HepG2 (cell line): Measurements from ENCODE around the gene SRGAP2.
"Not testable (repeated sequence)": the region's sequence is repeated elsewhere in the genome, so short reads cannot be mapped to it uniquely, and the experiment has no call there.

Source experiments
- FOSL1 ChIP-seq: sonication (generic); formaldehyde crosslinking; IDR thresholded peaks from 2 replicates; pipeline ENCODE4 v1.9.0; 2021; ENCODE audit warnings: missing genetic modification reagents, borderline replicate concordance
- HNRNPK ChIP-seq: fragments of 200-400 bp; formaldehyde crosslinking; IDR thresholded peaks from 2 replicates; pipeline ENCODE4 v1.6.1; 2018; ENCODE audit warnings: low read length, low read depth, moderate library complexity, mild to moderate bottlenecking; ENCODE audit not compliant: poor library complexity, severe bottlenecking
- KAT7 ChIP-seq: IDR thresholded peaks from 2 replicates; pipeline ENCODE4 v1.6.1; 2018; ENCODE audit warnings: borderline replicate concordance, missing compliant biosample characterization
- RAD51 ChIP-seq: fragments of 450-650 bp; IDR thresholded peaks from 2 replicates; pipeline ENCODE4 v1.6.1; 2016; ENCODE audit warnings: borderline replicate concordance
- TF ChIP-seq, protein P1 (sequence below): sonication (generic); formaldehyde crosslinking; IDR thresholded peaks from 2 replicates; pipeline ENCODE4 v1.9.0; 2021; ENCODE audit warnings: missing genetic modification reagents, borderline replicate concordance
- TF ChIP-seq, protein P2 (sequence below): fragments of 450-650 bp; IDR thresholded peaks from 2 replicates; pipeline ENCODE4 v1.6.1; 2017

DNA sequence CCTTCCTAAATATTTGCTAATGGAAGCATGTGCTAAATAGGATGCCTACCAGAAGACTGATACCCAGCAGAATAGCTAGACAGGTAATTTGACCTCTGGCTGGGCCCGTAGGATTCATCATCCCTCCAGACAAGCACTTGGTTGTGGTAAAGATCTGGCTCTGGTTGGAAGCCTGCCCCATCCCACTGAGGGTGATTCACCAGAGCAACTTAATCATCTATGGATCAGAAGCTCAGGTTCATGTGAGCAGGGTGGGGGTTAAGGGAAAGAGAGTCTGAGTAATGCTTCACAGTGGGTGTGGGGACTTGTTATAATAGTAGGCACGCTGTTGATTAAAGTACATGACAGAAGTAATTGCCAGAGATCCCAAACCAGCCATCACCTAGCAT is 27.2 kb upstream of the SRGAP2 start:
- TF ChIP-seq, protein P1, sequence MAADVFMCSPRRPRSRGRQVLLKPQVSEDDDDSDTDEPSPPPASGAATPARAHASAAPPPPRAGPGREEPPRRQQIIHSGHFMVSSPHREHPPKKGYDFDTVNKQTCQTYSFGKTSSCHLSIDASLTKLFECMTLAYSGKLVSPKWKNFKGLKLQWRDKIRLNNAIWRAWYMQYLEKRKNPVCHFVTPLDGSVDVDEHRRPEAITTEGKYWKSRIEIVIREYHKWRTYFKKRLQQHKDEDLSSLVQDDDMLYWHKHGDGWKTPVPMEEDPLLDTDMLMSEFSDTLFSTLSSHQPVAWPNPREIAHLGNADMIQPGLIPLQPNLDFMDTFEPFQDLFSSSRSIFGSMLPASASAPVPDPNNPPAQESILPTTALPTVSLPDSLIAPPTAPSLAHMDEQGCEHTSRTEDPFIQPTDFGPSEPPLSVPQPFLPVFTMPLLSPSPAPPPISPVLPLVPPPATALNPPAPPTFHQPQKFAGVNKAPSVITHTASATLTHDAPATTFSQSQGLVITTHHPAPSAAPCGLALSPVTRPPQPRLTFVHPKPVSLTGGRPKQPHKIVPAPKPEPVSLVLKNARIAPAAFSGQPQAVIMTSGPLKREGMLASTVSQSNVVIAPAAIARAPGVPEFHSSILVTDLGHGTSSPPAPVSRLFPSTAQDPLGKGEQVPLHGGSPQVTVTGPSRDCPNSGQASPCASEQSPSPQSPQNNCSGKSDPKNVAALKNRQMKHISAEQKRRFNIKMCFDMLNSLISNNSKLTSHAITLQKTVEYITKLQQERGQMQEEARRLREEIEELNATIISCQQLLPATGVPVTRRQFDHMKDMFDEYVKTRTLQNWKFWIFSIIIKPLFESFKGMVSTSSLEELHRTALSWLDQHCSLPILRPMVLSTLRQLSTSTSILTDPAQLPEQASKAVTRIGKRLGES: not testable (repeated sequence)
- TF ChIP-seq HNRNPK; KAT7 (CRISPR knock-in tag); FOSL1 (CRISPR knock-in tag); RAD51: not testable (repeated sequence)
- TF ChIP-seq, protein P2, sequence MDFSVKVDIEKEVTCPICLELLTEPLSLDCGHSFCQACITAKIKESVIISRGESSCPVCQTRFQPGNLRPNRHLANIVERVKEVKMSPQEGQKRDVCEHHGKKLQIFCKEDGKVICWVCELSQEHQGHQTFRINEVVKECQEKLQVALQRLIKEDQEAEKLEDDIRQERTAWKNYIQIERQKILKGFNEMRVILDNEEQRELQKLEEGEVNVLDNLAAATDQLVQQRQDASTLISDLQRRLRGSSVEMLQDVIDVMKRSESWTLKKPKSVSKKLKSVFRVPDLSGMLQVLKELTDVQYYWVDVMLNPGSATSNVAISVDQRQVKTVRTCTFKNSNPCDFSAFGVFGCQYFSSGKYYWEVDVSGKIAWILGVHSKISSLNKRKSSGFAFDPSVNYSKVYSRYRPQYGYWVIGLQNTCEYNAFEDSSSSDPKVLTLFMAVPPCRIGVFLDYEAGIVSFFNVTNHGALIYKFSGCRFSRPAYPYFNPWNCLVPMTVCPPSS: not testable (repeated sequence)
